NCI-H1092 (cell line): Measurements from ENCODE around the gene SHB.
"Not testable (repeated sequence)": the region's sequence is repeated elsewhere in the genome, so short reads cannot be mapped to it uniquely, and the experiment has no call there.

Experiments
- DNase-seq: peaks from one replicate; lab custom pipeline; 2025; lab: John Stamatoyannopoulos, UW

The SHB gene

DNA sequence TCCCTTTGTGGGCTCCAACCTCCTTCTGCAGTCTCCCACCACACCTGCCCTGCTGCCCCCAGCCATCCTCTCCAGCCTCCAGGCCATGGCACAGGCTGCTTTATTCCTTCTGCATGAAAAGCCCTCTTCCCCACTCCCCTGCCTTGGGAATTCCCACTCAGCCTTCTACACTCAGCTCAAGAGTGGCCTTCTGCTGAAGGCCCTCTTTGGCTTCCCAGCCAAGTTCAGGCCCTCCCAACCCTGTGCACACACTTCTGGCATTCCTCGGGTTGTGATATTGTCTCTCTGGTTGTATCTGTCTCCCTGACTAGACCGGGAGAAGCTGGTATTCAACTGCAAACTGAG lies 5.7 kb downstream of the SHB start:
- no peak for DNase-seq

DNA sequence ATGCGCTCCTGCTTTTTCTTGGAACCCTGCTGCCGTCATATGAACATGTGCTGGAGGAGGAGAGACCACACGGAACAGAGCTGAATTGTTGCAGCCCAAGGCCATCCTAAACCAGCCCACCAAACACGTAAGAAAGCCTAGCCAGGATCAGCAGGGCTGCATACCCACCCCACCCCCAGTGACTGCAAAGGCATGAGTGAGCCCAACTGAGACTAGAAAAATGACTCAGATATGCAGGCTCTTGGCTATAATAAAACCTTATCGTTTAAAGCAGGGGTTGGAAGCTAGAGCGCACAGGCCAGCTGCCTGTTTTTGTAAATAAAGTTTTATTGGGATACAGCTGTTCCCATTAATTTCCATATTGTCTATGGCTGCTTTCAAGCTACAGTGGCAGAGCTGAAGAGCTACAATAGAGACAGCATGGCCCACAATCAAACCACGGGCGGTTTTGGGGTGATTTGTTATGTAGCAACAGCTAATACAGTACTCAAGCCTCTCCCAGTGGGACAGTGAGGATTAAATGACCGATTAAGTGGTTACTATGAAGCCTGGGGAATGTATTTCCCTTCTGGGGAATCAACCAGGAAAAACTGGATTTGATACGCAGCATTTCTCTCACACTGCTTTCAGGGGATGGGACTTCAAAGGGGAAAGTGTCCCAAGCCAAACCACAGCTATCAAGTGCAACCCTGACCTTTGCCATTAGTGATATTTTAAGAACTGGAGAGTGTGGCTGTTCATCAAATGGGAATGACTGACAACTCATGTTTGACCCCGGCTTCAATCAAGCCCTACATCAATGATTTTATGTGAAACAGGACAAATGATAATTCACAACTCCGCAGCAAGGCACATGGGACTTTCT lies 6.3 kb downstream of the SHB start:
- no peak for DNase-seq

DNA sequence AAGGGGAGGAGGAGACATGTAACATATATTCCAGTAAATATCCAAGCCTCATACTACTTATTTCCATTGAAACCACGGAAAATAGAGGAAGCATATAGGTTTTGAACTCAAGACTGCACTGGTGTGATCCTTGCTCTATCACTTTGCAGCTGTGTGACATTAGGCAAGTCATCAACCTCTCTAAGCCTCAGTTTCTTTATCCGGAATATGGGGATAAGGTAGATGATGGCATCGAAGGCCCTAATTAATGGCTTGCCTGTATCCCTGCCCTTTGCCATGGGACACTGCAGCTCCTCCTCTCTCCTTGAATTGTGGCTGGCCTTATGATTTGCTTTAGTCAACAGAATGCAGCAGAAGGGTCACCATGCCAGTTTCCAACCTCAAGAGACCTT lies 6.9 kb downstream of the SHB start:
- no peak for DNase-seq

DNA sequence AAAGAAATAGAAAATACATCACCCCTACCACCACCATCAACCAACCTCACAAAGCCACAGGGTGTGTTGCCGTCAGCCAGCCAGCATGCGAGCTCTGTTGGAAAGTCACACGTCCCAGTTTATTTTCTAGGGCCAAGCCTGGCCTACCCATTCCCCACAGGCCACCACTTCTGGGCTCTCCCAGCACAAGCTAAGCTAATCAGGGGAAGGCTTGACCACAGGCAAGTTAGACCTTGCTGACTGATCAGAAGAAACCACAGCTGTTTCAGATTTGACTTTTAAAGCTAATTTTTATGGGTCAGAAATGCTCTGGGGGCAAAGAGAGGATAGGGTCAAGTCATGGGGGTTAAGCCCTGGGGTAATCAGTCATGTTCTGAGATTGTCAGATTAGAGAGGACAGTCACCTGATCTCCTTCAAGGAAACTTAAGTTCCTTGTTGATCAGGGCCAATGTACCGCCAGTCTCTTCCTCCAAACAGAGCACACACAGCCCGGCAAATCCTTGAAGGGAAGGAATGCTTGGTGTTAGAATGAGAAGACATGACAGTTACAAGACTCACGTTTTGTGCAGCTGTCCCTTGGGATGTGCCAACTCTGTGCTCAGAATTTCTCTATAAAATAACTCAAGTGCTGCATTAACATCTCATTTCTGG lies 7.6 kb downstream of the SHB start:
- DNase-seq = no peak

DNA sequence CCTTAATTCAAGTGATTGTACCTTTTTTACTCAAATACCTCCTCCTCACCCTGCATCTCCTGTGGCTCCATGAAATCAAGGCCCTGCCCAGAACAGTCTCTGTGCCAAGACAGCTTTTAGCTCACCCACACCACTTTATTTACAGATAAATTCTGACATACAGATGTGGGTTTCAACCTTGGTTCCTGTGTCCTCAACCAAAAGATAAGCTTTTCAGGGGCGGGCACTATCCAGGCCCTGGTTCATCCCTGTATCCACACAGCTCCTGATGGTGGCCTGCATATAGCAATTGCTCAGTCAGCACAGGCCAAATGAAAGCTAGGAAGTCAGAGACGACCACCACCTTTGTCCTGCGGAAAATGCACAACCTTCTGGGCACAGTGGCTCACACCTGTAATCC lies 8.3 kb downstream of the SHB start:
- no peak for DNase-seq

DNA sequence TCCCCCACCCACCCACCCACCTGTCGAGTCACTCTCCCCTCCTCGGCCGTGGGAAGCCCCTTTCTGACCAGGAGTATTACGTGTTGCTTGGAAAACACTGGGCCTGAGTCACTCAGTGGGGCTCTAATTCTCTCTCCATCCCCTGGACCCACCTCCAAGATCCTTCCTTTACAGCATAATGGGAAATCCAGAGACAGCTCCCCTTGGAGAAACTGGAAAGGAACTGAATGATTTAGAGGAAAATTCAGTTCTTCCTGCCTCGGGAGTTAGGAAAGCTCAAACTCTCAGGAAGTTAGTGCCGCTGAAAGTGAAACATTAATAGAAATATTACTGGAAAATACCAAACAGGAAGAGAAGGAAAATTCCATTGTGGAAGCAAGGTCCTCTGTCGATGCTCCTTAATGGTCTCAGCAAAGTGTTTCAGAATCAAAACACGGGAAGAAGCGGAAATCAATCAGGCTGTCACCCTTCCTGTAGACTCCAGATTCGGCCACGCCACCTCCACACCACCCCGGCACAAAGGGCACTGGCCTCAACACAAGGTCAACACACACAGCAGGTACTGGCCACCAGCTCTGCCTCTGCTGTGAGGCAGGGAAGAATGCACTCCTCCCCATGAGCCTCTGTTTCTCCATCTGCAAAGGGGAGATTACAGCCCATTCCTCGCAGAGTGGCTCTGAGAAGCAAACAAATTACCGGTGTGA lies 9.6 kb downstream of the SHB start:
- DNase-seq = no peak

DNA sequence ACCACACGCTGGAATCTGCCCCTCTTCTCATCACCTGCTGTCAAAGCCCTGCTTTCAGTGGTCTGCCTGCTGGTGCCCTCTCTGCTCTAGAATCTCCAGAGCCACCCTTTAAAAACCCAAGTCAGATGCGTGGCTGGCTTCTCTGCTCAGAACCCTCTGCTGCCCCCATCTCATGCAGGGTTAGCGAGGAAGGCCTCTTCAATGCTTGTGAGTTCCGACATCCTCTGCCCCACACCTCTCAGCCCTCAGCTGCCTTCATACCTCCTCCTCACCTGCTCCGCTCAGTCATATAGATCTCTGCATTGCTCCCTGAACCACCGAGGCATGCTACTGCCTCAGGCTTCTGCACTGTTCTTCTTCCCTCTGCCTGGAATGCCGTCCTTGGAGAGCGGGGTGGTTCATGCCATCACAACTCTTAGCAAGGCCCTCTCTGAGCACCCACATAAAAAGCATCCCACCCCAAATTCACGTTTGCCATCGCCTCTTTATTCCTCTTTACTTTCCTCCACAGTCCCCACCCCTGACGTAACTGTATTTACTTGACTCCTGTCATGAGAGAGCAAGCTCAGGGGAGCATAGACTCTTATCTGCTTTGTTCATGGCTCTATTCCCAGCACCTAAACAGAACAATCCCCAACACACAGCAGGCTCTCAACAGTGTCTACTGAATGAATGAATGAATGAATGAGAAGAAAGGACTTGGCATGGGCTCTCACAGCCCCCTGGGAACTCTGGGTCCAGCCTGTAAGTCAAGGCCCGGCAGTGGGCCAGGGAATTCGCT lies 10.4 kb downstream of the SHB start:
- no peak for DNase-seq

DNA sequence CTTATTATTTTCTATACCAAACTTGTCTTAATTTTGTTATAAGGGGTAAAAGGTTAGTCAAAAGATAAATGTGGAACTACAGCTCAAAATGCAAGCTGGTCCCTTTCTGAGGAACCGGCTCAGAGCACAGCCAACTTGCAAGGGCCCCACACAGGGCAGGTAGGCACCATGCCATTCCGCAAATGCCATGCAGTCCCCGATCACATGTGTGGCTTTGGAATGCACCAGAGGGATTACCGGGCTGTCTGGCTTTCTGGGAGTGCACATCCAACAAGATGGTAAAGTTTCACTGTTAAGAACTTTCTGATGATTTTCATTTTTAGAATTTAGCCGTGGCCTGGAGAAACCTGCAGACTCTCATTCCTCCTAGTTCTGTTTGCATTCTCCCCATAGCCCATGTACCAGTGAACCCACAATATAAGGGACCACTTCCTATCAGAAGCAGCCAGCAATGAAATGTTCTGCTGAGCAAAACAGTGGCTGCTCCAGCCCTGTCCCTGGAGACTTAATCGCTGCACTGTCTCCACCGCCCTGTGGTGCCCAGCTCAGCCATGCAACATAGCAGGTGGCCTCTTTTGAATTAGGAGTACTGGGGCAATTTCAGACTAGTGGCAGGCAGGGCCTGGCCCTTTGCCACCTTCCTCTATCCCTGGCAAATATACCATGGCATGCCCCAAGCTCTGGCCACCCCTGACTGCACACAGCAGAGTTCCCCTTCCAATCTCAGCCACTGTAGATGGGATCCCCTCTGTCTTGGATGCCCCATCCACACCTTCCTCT lies 11.4 kb downstream of the SHB start:
- DNase-seq = peak; percentile 67

DNA sequence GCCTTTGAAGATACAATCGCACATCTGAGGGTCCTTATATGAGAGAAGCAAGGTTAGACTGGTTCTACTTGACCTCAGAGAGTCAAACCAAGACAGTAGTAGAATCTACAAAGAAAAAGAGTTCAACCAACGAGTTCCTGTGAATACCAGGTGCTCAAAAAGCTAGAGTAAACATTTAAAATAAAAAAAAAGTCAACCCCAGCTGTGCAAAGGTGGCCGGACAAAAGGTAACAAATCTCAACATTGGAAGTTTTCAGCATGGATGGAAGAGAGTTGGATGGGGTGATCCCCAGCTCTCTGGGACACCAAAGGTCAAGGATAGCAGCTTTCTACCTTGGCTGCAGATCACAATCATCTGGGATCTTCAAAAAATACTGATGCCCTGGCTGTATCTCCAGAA lies 14.4 kb downstream of the SHB start:
- DNase-seq = no peak

DNA sequence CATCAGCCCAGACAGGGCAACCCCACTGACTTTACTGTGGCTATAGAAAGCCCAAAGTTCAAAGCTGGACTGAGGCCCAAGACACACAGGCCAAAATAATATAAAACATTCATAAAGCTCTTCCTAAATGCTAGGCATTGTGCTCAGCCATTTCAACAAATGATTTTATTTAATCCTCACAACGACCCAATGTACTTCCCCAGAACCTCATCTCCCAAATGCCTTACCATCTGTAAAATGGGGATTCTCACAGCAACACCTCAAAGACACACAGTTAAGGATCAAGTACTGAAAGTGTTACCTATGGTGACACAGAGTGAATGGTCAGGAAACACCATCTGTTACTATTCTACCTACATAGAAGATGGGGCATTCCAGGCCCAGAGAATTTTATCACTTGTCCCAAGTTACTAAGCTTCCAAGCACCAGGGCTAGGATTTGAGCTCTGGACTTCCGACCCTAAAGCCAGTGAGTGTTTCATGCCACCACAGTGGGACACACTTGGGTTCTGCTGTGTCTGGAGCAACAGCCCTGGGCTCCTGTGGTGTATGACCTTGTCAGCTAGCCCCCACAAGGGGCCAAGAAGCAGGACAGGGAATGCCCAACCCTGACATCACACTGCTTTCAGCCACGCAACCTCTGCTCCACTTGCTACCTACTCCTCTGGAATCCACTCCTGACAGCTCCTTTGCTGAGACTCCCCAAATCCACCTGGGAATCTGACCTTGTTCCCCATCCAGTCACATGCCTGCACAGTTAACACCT lies 15.1 kb downstream of the SHB start:
- no peak for DNase-seq

DNA sequence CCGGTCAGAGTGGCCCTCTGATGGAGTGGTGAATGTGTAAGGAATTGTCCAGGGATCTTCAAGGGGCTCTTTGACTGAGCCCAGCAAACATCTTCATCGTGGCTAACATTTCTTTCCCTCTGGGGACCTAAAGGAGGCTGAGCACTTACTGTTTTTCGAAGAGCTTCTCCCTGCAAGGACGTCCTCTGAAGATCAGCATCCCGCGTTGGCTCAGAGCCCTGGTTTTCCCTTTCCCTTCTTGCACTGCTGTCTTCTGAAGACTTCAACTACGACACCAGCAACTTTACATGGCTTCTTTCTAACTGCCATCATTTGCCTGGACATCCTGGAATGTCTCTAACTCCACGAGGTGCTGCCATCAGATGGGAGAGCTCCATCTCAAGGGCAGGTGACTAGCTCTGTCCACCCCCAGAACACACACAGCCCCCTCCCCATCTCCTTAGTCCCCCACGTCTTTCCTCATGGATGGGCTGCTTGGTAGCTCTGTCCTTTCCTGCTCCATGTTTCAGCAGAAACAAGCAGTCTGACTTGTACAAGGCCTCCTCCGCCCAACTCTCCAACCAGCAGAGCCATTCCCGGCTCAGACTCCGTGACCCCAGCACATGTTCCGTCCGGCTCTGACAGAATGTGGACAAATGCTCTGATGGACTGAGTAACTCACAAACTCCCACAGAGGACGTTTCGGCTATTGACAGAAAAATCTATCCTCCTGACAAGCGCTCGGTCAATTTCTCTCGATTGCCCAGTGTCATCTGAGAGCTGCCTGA lies 17.1 kb downstream of the SHB start:
- DNase-seq = no peak

DNA sequence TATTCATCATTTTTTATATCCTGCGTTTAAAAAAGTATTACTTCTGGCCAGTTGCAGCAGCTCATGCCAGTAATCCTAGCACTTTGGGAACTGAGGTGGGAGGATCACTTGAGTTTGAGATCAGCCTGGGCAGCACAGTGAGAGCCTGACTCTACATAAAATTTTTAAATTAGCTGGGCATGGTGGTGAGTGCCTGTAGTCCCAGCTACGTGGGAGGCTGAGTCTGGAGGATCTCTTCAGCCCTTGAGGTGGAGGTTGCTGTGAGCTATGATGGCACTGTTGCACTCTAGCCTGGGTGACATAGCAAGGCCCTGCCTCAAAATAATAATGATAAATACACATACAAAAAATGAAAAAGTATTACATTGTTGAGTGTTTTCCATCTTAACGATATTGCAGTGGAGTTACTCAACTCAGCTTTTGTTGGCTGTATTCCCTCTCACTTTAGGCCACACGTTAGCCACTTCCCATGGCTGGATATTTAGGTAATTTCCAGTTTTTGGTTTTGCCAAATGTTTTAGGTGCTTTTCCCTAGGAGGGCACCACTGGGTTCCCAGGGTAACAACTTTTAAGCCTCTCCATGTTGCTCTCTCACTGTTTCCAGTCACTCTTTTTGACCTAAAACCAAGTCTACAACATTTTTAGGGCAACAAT lies 20.6 kb downstream of the SHB start:
- DNase-seq = no peak

DNA sequence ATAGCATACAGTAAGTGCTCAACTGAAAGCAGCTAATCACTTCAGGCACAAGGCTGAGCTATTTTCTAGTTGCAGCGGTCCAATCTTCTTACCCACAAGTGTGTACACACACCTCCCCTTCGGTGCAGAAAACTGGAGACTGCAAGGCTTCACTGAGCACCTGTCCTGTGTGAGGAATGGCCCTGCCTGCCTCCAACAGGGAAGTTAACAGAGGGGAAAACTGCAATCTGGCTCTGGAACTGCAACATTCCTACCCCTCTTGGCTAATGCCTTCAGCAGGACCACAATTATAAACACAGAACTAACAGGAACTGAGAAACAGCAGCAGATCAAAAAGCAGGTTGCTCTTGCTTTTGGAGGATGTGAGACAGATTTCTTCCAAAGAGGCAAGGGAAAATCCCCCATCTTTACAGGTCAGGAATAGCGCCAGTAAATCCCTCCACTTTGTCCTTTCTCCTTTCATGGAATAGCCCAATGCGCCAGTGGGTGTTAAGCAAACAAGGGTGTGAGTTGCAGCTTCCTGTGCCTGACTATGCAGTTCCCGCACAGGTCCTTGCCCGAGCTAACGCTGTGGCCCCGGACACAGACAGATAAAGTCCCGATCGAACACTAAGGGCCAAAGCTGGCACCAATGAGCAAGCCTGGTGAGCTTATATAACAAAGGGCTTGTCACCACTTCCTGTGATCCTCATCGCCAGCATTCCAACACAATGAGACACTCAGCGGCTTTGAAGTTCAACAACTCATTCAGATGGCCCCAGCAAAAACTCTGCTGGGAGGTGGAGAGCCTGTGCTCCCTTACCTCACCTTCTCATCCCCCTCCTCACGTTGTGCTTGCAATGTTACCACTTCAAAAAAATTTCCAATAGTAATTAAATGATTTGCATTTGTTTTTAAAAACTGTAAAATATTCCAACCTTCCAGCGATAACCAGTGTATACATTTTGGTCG lies 21.5 kb downstream of the SHB start:
- DNase-seq = no peak

DNA sequence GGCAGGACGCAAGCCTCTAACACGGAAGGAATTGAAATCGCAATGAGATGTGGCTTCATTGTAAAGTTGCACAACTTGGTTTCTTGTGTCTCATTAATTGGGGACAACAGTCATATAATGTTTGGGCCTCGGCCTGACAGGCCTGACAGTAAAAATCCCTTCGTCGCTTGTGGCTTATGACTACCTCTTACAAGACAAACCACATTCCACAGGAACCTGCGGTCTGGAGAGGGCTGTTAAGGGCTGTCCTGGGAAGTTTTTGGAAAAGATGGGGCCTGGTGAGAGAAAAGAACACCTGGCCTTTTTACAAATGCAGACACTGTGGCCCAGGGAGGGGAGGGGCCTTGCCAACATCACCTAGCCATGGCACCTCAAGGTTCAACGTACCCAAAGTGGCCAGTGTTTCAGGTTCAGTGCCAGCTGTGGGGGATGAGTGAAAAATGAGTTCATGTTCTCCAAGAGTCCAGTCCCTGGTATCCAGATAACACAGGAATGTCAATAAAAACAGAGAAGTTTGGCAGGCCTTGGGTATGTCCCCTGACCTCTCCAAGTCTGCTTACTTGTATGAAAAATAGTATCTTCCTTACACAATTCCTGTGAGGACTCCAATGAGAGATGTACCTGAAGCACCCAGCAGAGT lies 22.2 kb downstream of the SHB start:
- no peak for DNase-seq

DNA sequence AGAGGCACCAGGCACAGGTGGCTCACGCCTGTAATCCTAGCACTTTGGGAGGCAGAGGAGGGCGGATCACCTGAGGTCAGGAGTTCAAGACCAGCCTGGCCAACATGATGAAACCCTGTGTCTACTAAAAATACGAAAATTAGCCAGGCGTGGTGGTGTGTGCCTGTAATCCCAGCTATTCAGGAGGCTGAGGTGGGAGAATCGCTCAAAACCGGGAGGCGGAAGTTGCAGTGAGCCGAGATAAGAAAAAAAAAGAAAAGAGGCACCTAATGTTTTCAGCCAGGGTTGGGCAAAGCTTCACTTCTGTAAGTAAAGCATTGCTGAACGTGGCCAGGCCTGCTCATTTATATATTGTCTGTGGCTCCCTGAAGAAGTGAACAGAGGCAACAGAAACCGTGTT lies 23.1 kb downstream of the SHB start:
- DNase-seq = not testable (repeated sequence)

DNA sequence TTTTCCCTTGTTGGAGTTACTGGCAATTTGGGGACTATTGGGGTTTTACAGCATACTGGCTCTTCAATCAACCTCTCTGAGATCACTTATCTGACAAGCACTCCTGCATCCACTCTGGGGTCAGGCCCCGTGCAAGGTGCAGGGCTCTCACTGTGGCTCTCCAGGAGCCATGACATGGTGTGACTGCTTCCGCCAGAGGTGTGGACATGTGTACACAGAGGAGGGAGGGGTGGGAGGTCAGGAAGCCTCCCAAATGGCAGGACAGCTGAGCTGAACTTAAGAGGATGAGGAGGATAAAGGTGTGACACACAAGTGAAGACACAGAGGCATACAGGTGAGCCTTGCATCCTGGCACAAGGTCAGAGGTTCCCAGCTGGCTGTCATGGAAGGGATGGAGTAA lies 24.3 kb downstream of the SHB start:
- no peak for DNase-seq

DNA sequence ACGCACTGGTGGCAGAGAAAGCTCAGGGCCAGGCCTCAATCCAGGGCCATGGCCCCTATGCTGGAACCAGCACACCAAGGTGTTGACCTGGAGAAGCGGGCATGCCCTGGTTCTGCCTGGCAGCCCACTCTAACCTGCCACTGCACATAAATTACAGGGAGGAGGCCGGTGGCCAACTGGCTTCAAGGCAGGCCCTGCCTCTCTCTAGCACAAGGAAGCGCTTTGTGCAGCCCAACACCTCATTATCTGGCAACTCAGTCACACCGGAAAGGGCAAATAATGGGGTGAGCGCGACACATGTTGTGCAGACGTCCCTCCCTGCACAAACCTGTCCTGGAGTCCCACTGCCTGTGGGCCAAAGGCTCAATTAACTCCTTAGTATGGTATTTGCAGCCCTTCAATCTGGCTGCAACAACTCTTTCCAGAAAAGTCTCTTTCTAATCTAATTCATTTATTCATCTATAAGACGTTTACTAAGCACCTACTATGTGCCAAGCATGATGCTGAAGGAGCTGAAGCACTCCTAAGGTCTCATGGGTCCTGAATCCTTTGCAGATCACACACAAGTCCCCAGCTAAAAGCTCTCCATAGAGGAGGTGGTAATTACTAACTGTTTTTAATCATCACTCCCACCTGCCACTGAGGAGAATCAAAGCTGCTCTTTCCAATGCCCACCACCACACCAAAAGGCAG lies 24.9 kb downstream of the SHB start:
- DNase-seq = no peak
